ENCODE measurements around the gene TMEM63B.
"Not testable (repeated sequence)": the region's sequence is repeated elsewhere in the genome, so short reads cannot be mapped to it uniquely, and the experiment has no call there.

Gene TMEM63B

DNA sequence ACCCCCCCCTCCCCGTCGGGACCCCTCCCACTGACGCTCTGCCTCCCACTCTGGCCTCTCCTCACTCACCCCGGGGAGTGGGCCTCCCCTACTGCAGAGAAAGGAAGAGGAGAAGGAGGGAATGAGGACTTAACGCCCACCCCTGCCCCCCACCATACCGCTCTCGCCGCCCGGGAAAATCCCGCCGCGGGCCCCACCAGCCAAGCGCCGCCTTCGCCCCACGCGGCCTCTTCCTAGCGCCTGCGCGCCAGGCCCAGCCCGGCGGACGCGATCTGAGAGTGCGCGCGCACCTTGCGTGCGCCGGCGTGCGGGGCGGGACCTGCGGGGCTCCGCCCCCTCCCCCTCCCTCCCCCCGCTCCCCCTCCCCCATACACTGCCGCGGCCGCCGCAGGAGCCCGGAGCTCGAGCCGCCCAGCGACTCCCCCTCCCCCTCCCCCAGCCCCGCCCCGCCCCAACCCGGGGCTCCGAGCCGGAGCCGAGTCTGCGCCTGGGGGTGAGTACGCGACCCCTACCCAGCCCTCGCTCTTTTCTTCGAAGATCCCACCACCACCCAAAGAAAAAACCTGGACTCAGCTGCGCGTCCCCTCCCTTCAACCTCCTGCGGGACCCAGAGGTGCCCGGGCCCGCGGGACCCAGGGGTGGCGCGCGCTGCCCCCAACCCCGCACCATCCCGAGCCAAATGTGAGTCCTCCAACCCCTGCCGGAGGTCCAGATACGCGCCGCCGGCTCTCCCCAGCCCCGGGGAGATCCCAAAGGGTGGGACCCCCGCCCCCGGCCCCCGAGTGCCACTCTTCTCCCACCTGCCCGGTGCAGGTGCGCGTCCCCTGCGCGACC lies at the start of gene TMEM63B, which contains the start of gene MRPL14:
TMEM63B (plus strand) TSS at position 369 of the 834 bp plus-strand sequence. CDS start 7,031 bp downstream, outside the sequence.
MRPL14 (minus strand) TSS at position 267 of the 834 bp plus-strand sequence. CDS start 10,841 bp downstream, outside the sequence.
- DNase-seq: no peak

DNA sequence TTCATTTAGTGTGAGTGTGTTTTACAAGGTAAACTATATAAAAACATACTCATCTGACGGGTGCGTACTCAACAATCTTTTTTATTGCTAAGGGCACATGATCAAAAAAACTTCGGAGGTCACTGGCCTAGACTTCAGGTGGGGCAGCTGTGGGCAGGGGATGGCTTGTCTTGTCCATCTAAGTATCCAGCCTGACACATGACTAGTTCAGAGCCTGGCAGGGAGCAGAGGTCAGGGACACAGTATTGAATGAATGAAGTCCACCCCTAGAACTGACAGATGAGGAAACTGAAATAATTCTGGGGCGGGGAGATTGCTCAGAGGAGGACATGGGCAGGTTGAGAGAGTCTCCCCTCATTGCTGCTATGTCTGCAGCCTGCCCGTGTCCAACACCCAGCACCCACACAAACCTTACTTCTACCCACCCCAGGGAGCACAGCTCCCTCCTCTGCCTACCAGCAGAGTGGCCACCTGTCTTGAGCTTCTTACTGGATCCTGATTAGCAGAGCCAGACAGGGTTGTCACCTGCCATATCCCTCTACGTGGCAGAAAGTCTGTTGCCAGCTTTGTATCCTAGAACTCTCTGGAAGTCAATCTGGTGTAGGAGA lies 49.0 kb upstream of the TMEM63B start:
- no peak for DNase-seq

DNA sequence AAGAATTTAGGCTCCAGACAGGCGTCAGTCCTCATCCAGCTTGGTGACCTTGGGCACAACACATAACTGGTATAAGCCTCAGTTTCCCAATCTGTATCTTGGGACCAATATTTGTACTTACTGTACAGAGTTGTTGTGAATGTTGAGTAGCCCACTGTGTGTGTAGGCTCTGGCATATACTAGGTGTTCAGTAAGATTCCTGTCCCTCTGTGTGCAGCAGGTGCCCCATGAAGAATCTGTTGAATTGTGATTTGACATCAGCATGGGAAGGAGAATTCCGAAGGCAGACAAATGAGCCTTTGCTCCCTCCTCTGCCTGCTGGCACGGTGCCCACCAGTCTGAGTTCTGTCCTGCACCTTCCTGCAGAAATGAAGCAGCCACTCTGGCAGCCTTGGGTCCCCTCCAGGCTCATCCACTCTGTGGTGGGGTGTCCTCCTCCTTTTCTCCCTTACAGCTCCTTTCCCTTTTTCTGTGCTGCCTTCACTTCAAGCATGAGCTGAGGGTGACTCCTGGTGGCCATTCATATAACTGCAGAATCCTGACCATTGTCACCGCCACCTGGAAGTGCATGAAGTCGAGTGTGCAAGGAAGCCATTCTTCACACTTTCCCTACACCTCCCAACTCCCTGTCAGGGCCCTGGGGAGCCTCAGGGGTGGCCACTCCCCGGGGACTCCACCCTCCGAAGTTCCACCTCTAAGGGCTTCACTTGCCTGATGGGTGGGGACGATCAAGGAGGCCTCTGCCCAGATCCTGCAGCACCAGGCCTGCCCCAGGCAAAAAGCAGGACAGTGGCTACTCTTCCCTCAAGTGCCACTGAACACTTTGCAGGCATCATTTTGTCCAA lies 48.3 kb upstream of the TMEM63B start:
- no peak for DNase-seq

DNA sequence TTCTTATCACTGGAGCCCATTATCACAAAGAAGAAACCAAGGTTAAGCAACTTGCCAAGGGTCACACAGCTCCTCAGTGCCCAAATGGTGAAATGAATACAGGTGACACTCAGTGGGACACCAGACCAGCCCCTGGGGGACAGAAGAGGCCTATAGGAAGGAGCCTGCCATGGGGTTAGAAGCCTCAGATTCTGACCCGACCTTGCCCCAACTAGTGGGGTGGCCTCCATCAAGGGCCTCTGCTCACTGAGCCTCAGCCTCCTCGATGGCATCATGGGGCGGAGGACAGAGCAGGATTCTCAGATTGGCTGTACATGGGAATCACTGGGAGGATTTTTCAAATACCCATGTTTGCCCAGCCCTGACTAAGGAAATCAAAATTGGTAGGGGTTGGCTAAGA lies 47.7 kb upstream of the TMEM63B start:
- no peak for DNase-seq

DNA sequence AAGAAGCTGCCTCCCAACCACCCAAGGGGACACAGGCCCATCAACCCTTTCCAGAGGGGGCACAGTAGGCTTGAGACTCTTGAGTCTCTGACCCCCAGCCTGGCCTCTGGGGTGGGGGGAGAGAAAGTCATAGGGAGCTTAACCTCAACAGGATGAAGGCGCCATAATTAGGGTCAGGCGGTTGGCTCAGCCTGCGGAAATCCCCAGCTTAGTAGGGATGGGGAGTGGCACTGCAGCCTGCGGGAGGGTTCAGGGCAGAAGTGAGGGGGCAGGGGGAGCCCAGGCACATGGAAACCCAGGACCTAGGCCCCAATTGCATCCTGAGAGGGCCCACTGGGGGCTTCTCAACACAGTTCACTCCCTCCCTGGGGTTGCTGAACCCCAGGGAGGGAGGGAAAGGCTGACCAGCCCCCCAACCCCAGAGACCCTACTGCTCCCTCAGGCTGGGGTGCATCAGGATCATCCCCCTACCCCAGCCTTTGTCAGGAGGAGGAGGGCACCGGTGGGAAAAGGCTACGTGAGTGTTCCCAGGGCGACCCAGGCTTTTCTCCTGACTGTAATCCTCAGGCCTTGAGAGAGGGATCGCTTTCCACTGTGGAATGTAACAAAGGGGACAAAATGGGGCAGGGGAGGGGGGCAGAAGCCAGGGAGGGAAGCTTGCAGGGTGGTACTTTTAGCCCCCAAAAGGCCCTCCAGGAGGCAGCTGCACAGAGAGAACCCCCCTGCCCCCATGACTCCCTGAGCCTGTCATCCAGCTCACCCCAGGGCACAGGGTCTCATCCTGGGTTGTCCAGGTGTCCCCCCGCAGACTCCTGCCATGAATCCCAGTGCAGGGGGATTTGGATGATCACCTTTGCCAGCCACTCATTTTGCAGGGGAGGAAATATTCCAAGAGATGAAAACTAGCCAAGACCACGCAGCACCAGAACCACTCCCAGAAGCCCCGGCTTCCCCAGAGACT lies 46.5 kb upstream of the TMEM63B start:
- no peak for DNase-seq

DNA sequence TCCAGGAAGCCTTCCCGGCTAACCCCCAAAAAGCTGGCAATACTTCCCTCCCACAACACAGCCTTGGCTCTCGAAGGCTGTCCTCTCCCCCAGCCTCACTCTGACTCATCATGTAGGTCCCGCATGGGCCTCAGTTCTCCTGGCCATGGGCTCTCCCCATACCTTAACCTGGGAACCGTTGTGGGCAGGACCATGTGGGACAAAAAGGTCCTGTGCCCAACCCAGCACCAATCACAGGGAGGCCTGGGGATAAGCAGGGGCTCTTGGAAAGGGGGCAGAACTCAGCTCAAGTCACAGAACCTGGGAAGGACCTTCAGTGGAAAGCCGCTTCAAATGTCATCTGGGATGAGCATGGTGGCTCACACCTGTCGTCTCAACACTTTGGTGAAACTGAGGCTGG lies 45.6 kb upstream of the TMEM63B start:
- DNase-seq: no peak

DNA sequence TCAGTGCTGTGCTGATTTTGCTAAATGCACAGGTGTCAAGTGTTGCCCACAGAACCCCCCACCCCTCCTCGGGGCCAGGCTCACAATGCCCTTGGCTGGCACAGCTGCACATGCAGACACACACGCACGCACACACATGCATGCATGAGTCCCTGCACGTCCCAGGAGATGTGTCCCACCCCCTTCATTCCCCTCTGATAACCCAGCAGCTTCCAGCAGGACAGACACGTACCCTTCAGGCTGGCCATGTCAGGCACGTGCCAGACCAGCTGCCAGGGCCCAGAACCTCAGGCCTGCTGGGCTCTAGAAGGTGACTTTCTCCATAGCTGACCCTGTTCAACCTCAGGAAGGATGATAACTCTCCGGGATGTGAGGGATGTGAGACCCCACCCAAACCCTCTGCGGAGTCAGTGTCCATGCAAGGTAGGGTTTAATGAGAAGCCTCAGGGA lies 44.5 kb upstream of the TMEM63B start:
- no peak for DNase-seq

DNA sequence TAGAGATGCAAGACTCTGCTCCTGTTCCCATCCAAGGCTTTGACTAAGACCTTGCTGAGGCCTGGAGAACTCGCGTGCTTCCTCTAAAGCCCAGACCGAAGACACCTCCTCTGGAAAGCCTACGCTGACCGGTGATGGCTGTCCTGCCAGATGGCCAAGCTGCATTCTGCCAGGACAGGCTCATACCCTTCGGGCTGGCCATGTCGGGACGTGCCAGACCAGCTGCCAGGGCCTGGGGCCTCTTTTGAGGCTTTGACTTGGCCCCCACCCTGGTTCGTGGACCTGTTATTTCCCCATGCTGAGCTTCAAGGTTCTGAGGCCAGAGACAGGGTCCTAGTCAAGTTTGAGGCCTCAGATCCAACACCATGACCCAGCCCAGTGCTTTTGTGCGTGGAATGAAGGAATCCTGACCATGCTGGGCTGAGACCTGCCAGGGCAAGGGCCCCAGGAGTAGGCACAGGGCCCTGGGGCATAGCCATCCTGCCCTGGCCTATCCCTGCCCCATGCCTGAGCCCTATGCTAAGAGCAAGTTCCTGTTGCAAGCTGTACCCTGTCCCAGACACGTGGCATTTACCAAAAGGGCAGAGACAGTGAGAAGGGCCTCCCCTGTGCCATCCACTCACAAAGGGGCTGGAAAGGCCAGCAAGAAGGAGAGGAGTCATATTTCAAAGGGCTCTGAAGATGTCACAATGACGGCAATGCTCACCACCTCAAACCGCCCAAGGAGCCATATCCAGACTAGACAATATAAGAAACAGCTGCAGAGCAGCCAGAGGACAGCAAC lies 42.9 kb upstream of the TMEM63B start:
- no peak for DNase-seq

DNA sequence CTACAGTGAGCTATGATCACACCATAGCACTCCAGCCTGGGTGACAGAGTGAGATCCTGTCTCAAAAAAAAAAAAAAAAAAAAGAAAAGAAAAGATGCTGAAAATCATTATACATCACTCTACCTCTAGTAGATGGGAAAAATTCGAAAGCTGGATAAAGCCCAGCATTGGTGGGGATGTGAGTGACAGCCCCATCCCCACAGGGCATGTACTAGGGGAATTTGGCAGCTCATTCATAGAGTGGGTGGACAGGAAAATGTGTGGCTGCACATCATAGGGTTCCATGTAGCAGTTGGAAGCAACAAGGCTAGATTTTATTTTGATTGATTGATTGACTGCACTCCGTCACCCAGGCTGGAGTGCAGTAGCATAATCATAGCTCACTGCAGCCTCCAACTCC lies 42.1 kb upstream of the TMEM63B start:
- DNase-seq: no peak

DNA sequence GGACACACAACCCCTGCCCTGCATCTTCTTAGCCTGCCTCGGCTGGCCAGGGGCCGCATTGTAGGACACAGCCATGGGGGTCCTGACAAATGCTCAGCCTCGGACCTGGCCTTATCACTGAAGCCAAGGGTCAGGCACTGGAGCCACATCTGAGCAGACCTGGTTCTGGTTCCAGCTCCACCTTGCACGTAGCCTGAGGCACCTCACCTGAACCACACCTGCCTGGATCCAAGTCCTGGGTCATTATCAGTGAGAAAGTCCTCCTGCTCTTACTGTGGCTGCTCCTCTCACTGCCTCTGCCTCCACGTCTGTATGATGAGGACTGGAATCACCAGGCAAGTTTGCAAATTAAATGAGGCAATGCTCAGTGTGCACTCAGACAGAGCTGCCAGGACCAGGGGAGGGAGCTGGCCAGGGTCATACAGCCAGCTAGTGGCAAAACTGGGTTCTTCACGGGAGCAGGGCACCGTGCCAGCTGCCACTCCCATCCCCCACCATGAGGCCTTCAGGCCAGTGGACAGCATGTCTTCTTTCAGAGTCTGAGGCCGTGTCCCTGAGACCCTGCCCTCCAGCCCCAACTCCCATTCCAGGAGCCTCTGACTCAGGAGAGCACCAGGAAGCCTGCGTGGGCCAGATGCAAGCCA lies 40.3 kb upstream of the TMEM63B start:
- no peak for DNase-seq

DNA sequence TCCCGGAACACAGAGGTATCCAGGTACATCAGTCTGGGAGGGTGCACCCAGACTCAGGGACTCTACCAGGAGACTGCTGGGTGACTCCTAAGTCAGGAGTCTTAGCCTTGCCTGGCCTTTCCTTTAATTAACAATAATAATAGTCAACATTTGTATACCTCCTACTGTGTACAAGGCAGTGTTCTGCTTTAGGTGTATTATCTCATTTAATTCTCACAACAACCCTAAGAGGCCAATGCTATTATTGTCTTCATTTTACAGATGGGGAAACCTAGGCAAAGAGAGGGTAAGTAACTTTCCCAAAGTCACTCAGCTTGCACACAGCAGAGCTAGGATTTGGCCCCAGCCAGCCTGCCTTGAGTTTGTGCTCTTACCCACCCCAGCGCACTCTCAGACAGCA lies 39.7 kb upstream of the TMEM63B start:
- no peak for DNase-seq

DNA sequence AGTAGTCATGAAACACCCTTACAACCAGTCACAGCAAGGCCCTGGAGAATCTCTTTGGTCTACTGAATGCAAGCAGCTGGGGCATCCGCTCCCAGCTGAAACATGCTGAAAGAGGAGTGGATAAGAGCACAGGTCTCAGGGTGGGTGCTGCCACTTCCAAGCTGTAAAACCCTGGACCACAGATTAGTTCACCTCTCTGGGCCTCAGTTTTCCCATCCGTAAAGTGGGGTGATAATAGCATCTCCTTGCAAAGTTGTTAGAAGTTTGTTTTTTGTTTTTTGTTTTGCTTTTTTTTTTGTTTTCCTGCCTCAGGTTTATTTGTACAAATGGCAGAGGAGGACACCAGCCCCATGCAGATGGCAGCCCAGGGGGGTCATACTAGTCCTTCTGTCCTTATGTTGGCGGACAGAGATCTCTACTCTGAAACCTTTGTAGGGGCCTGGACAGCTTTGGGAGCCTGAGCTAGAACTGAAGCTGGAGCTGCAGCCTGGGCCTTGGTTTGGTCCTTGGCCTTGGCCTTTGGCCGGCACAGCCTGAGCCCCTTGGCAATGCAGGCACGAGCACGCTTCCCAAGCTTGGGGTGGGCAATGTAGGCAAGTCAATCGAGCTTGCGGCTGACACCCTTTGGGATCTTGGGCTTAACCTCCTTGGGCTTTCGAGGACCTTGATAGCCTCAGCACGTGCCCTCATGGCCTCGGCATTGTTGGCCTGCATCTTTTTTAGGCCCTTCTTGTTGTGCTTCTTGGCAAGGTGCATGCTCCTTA lies 38.3 kb upstream of the TMEM63B start:
- no peak for DNase-seq

DNA sequence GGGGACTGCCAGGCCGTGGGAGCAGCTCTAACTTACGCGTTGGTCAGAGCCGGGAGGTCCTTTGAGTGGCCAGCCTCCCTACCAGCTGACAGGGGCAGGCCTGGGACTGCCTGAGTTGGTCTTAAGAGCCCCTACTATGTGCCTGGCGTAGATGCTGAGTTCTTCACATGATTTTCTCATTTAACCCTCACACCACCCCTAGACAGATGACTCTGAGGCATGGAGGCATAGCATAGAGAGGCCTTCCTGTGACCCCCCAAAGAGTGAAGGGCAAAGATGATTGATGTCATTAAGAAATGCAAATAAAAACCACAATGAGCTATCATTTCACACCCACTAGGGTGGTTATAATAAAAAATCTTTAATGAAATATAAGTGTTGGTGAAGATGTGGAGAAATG lies 36.9 kb upstream of the TMEM63B start:
- no peak for DNase-seq

DNA sequence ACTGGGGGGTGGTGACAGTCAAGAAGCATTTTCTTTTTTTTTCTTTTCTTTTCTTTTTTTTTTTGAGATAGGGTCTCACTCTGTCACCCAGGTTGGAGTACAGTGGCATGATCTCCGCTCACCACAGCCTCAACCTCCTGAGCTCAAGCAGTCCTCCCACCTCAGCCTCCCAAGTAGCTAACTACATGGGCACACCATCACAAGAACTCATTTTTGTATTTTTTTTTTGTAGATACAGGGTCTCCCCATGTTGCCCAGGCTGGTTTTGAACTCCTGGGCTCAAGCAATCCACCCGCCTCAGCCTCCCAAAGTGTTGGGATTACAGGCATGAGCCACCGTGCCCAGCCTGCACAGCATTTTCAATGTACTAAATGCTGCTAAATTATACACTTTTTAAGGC lies 36.0 kb upstream of the TMEM63B start:
- DNase-seq: not testable (repeated sequence)

DNA sequence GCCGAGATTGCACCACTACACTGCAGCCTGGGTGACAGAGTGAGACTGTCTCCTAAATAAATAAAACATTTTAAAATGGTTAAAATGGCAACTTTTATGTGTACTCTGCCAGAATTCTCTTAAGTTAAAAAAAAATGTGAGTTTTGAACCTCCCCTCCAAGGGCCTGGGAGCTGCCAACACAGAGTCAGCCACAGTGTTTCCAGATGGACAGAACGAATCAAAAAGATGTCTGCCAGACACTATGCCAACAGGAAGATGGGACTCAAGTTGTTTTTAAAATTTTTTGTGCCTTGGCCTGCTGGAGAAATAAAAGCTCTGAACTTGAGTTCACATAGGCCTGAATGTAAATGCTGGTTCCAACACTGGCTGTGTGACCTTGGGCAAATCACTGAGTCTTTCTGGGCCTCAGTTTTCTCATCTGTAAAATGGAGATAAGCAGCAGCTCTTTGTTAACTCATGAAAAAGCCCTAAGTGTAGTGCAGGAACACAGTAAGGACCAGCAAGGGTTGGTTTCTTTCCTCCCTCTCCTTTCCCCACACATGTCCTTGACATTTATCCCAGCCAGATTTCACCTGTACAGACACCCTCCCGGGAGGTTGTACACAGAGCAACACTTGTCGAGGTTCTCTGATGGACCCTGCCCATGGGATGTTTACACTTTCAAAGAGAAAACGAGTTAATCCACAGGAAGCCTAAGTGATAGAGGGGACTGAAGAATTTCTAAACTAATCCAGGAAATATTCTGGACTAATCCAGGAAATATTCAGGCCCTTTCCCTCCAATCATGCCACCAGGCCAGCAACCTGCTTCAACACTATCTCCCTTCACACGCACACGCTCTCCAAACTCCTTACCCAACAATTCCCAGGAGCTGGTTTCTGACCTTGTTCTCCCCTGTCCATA lies 35.1 kb upstream of the TMEM63B start:
- no peak for DNase-seq

DNA sequence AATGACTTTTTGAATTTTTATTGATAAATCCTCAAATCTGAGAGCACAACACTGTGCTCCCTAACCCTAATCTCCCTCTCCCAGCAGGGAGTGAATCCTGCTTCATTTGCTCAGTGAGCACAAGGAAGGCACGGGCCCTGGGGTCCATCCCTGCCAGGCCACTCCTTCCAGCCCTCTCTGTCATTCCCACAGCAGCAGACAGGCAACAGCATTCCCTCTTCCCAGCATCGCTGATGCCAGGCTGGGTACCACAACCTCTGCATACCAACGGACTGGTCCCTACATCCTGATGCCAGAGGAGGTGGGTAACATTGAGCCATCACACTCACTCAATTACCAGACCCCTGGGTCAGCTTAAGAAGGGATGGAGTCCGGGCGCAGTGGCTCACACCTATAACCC lies 34.3 kb upstream of the TMEM63B start:
- DNase-seq: no peak

DNA sequence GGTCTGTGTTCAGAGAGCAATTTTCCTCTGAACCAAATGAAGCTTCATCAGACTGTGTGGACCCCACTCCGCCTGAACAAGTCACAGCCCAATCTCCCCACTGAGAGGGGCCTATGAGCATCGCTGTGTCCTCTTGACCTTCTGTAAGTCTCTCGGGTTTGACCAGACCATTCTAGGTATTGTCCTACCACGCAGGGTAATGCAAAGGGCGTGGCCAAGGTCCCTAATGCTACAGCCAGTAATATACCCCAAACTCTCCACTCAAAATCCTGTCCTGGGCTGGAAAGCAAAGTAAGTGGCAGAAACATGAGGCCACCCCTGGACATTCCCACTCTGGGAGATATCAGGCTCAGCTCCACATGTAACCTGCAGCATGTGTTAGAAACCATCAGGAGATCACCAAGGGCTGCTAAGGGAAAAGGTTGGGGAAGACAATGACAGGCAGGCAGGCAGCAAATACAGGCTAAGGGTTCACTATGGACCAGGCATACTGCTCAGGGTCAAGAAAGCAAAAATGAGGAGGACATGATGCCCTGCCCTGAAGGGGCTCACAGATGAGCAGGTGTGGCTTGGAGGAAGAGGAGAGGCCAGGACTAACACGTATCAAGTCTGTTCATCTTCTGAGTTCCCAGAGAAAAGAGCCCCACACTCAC lies 33.5 kb upstream of the TMEM63B start:
- DNase-seq: no peak

Data from DMS 273 treated with DMSO at 0.1 percent for 48 hours (cell line).